SK-N-SH treated with all-trans-retinoic acid at 6 μM for 48 hours (cell line): ENCODE results near the gene MOXD1.

Experiments used
- ARNTL ChIP-seq: fragments of 450-650 bp; formaldehyde crosslinking; IDR thresholded peaks from 2 replicates; pipeline ENCODE4 v1.5.0; 2020; ENCODE audit warnings: low read depth, mild to moderate bottlenecking, moderate library complexity, borderline replicate concordance
- BACH2 ChIP-seq: fragments of 250-450 bp; sonication (Bioruptor Pico); IDR thresholded peaks from 2 replicates; pipeline ENCODE4 v1.9.0; 2021; ENCODE audit warnings: mild to moderate bottlenecking, borderline replicate concordance
- CREB5 ChIP-seq: fragments of 250-450 bp; sonication (Bioruptor Pico); IDR thresholded peaks from 2 replicates; pipeline ENCODE4 v1.5.1; 2020; ENCODE audit warnings: low read depth, mild to moderate bottlenecking, moderate library complexity
- CSRNP3 ChIP-seq: fragments of 250-450 bp; sonication (Bioruptor Pico); IDR thresholded peaks from 2 replicates; pipeline ENCODE4 v1.5.1; 2021; ENCODE audit warnings: mild to moderate bottlenecking, moderate library complexity
- ESRRG ChIP-seq: fragments of 250-450 bp; sonication (Bioruptor Pico); IDR thresholded peaks from 2 replicates; pipeline ENCODE4 v1.6.1; 2021; ENCODE audit warnings: mild to moderate bottlenecking
- RARB ChIP-seq: fragments of 250-450 bp; sonication (Bioruptor Pico); IDR thresholded peaks from 2 replicates; pipeline ENCODE4 v1.8.0; 2021; ENCODE audit warnings: mild to moderate bottlenecking, moderate library complexity
- TOX ChIP-seq: fragments of 250-450 bp; sonication (Bioruptor Pico); IDR thresholded peaks from 2 replicates; pipeline ENCODE4 v1.8.0; 2021; ENCODE audit warnings: mild to moderate bottlenecking, moderate library complexity, borderline replicate concordance
- ZFP3 ChIP-seq: fragments of 250-450 bp; sonication (Bioruptor Pico); IDR thresholded peaks from 2 replicates; pipeline ENCODE4 v1.5.0; 2020; ENCODE audit warnings: mild to moderate bottlenecking, moderate library complexity
- ZFP30 ChIP-seq: fragments of 450-650 bp; formaldehyde crosslinking; IDR thresholded peaks from 2 replicates; pipeline ENCODE4 v1.5.0; 2022; ENCODE audit warnings: mild to moderate bottlenecking, moderate library complexity
- ZNF565 ChIP-seq: fragments of 450-650 bp; formaldehyde crosslinking; conservative IDR thresholded peaks from 2 replicates; pipeline ENCODE4 v1.5.0; 2020; ENCODE audit warnings: low read depth, mild to moderate bottlenecking, moderate library complexity
- ZNF8 ChIP-seq: fragments of 450-650 bp; formaldehyde crosslinking; IDR thresholded peaks from 2 replicates; pipeline ENCODE4 v1.5.0; 2020; ENCODE audit warnings: mild to moderate bottlenecking, moderate library complexity
- TF ChIP-seq, protein P1 (sequence below): fragments of 250-450 bp; sonication (Bioruptor Pico); IDR thresholded peaks from 2 replicates; pipeline ENCODE4 v1.5.0; 2020; ENCODE audit warnings: mild to moderate bottlenecking, moderate library complexity

DNA sequence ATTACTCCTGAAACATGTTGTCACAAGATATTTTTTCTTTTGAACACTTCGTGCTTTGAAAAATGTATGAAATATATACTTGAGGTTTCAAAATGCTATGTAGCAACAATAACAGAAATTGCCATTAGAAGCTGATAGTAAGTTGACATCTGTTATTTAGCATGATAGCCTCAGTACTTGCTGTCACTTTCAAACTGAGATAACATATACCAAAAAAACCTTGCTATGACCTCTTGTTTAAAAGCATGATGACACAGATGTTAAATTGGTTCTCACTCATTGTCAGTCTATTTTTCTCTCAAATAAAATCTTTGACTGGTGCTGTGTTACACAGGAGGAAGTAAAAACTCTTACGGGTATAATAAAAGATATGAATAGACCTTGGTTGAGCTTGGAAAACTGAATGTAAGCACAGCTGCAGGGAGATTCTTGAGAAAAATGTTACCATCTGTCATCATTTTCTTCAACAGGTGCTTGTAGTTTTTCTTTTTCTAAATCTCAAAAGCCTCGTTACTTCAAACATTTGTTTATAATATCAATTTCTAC is 18.6 kb downstream of the MOXD1 start:
- TF ChIP-seq ZFP3 (no peak), ZNF8 (no peak), TOX (CRISPR knock-in tag) (no peak), ZNF565 (CRISPR knock-in tag) (no peak), CREB5 (CRISPR knock-in tag) (no peak), CSRNP3 (no peak), ZFP30 (CRISPR knock-in tag) (no peak), ESRRG (CRISPR knock-in tag) (no peak), ARNTL (CRISPR knock-in tag) (no peak), RARB (no peak), BACH2 (CRISPR knock-in tag) (no peak)
- TF ChIP-seq, protein P1, sequence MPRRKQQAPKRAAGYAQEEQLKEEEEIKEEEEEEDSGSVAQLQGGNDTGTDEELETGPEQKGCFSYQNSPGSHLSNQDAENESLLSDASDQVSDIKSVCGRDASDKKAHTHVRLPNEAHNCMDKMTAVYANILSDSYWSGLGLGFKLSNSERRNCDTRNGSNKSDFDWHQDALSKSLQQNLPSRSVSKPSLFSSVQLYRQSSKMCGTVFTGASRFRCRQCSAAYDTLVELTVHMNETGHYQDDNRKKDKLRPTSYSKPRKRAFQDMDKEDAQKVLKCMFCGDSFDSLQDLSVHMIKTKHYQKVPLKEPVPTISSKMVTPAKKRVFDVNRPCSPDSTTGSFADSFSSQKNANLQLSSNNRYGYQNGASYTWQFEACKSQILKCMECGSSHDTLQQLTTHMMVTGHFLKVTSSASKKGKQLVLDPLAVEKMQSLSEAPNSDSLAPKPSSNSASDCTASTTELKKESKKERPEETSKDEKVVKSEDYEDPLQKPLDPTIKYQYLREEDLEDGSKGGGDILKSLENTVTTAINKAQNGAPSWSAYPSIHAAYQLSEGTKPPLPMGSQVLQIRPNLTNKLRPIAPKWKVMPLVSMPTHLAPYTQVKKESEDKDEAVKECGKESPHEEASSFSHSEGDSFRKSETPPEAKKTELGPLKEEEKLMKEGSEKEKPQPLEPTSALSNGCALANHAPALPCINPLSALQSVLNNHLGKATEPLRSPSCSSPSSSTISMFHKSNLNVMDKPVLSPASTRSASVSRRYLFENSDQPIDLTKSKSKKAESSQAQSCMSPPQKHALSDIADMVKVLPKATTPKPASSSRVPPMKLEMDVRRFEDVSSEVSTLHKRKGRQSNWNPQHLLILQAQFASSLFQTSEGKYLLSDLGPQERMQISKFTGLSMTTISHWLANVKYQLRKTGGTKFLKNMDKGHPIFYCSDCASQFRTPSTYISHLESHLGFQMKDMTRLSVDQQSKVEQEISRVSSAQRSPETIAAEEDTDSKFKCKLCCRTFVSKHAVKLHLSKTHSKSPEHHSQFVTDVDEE, result no peak
